Activated CD8-positive, alpha-beta memory T cell treated with anti-CD3 and anti-CD28 coated beads for 48 hours (primary cell): ENCODE measurements around the gene RNASEH1.
A peak's percentile ranks its signal among the peaks of the same experiment; 100 is the strongest.
"Not testable (repeated sequence)": the region's sequence is repeated elsewhere in the genome, so short reads cannot be mapped to it uniquely, and the experiment has no call there.

Source experiments
- DNase-seq, 3 experiments: peaks; one replicate each; pipeline ENCODE4 v3.0.0-alpha.2; 2020; ENCODE audit warnings: low read depth in 2 of 3, low spot score in 2 of 3

Gene RNASEH1

GRCh38 chr2:3522961-3523421 is 35.1 kb downstream of the RNASEH1 start:
- DNase-seq: no peak

GRCh38 chr2:3520591-3520990 is 37.5 kb downstream of the RNASEH1 start:
- DNase-seq: no peak

GRCh38 chr2:3519255-3520205 is 38.6 kb downstream of the RNASEH1 start, which contains the start of gene ADI1:
Gene ADI1, minus strand, starts transcription at chr2:3519531. Its CDS starts 44 bp downstream, at chr2:3519487.
- DNase-seq: peak; percentile 59 to 64 (median 61)

- peak; percentile 89 to 99 (median 99) for DNase-seq
These were observed 39.5 kb downstream of the RNASEH1 start for GRCh38 chr2:3518496-3519254.

GRCh38 chr2:3517948-3518495 is 40.1 kb downstream of the RNASEH1 start:
- DNase-seq: no peak

- no peak for DNase-seq
These were observed 41.3 kb downstream of the RNASEH1 start for GRCh38 chr2:3516831-3517230.

- not testable (repeated sequence) for DNase-seq
These were observed 42.7 kb downstream of the RNASEH1 start for GRCh38 chr2:3515438-3515837.

- no peak for DNase-seq
These were observed 44.9 kb downstream of the RNASEH1 start for GRCh38 chr2:3513026-3513810.

- DNase-seq: no peak
These were observed 46.0 kb downstream of the RNASEH1 start for GRCh38 chr2:3512086-3512485.

GRCh38 chr2:3505771-3506170 is 52.4 kb downstream of the RNASEH1 start:
- no peak for DNase-seq

- DNase-seq: no peak
These were observed 53.4 kb downstream of the RNASEH1 start for GRCh38 chr2:3504741-3505140.

GRCh38 chr2:3503483-3503882 is 54.6 kb downstream of the RNASEH1 start:
- no peak for DNase-seq

- no peak for DNase-seq
These were observed 55.1 kb downstream of the RNASEH1 start for GRCh38 chr2:3503046-3503445.

- no peak for DNase-seq
These were observed 57.7 kb downstream of the RNASEH1 start for GRCh38 chr2:3500326-3500899.

GRCh38 chr2:3498783-3499394 is 59.2 kb downstream of the RNASEH1 start:
- no peak for DNase-seq

- DNase-seq: not testable (repeated sequence)
These were observed 61.4 kb downstream of the RNASEH1 start for GRCh38 chr2:3496708-3497080.
